Measurements from ENCODE around the gene SOAT2.

The SOAT2 gene

DNA sequence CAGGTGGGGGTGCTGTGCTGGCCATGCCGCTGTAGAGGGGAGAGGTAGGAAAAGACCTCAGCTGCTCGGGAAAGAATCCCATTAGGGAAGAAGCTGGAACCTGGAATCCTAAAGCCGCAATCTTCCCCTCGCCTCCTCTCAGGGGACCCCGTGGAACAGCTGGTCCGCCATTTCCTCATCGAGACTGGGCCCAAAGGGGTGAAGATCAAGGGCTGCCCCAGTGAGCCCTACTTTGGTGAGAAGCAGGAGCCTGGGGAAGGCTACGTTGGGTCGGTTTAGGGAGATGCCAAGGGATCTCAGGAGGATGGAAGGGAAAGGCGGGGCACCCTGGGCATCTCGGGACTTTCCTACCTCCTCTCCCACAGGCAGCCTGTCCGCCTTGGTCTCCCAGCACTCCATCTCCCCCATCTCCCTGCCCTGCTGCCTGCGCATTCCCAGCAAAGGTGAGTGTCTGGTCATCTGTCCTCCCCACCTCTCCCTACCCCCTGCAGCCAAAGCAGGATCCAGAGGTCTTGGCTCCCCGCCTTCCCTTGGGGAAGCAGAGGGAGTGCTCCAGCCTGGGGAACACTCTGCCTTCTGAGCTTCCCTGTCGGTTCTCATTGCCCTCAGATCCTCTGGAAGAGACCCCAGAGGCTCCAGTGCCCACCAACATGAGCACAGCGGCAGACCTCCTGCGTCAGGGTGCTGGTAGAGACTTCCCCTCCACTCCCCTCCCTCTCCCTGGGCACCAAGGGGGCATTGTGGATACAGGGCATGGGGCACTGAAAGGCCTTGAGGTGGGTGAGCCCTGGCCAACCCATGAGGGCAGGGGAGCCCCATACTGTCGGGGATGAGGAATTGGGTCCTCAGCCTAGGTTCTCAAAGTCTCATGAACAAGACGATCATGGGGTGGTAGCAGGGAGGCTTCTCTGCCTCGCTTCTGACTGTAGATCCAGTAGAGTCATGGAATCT, 41.0 kb upstream of the SOAT2 start:
- H3K4me3 ChIP-seq (ENCODE audit: low read depth, low read length, poor library complexity, severe bottlenecking): no peak overlapping the region
- H3K79me2 ChIP-seq (ENCODE audit: insufficient read depth, low read length): no peaks in the 10 kb centered on the region
- no peak overlapping the region for H2AFZ ChIP-seq (ENCODE audit: low read length)
- peaks cover 7% of the 10 kb centered on the region; the same call in 1 of the 2 replicates for H3K27me3 ChIP-seq (ENCODE audit: insufficient read depth, low read length)
- no peaks in the 10 kb centered on the region for H3F3A ChIP-seq (ENCODE audit: insufficient read depth, low read length)
- H3K4me1 ChIP-seq (ENCODE audit: insufficient read depth, low read length, severe bottlenecking): peaks cover 10% of the 10 kb centered on the region
- no peak overlapping the region for H3K27ac ChIP-seq (ENCODE audit: low read depth, low read length, poor library complexity, severe bottlenecking)
- H3K9ac ChIP-seq (ENCODE audit: low read length): no peak overlapping the region
- TF ChIP-seq, protein P1, sequence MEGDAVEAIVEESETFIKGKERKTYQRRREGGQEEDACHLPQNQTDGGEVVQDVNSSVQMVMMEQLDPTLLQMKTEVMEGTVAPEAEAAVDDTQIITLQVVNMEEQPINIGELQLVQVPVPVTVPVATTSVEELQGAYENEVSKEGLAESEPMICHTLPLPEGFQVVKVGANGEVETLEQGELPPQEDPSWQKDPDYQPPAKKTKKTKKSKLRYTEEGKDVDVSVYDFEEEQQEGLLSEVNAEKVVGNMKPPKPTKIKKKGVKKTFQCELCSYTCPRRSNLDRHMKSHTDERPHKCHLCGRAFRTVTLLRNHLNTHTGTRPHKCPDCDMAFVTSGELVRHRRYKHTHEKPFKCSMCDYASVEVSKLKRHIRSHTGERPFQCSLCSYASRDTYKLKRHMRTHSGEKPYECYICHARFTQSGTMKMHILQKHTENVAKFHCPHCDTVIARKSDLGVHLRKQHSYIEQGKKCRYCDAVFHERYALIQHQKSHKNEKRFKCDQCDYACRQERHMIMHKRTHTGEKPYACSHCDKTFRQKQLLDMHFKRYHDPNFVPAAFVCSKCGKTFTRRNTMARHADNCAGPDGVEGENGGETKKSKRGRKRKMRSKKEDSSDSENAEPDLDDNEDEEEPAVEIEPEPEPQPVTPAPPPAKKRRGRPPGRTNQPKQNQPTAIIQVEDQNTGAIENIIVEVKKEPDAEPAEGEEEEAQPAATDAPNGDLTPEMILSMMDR (IDR thresholded peaks at IDR 0.05; ENCODE audit: low read length): no peak
- no peak for TF ChIP-seq EZH2 (IDR thresholded peaks at IDR 0.05; ENCODE audit: borderline replicate concordance, low read length)
- no peak overlapping the region for H3K4me2 ChIP-seq (ENCODE audit: low read length)
- H3K9me3 ChIP-seq (ENCODE audit: low read length): no peaks in the 10 kb centered on the region
- H4K20me1 ChIP-seq (ENCODE audit: insufficient read depth, low read length): no peaks in the 10 kb centered on the region
- H3K9me2 ChIP-seq (ENCODE audit: low read depth, low read length): no peaks in the 10 kb centered on the region
- peaks cover 26% of the 10 kb centered on the region for H3K36me3 ChIP-seq (ENCODE audit: insufficient read depth, low read length)

DNA sequence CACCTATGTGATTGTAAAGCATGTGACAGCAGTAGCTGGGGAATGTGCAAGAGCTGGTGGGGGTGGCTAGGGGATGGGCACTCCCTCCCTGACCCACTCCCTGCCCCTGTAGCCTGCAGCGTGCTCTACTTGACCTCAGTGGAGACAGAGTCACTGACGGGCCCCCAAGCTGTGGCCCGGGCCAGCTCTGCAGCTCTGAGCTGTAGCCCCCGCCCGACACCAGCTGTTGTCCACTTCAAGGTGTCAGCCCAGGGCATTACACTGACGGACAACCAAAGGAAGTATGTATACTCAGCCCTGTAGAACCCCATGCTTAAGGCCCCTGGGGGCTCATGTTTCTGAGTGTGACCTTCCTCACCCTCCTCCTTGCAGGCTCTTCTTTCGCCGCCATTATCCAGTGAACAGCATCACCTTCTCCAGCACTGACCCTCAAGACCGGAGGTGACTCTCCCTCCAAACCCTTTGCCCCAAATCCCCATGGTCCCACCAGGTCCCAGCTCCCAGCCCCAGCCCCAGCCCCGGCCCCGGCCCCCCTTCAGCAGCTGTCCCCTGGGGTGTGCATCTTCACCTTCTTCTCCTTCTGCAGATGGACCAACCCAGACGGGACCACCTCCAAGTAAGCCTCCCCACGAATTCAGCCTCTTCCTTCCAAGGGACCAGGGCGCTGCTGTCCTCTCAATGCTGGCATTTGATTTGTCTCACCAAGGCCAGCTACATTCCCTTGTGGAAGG, 40.1 kb upstream of the SOAT2 start:
- no peak overlapping the region for H3K4me2 ChIP-seq (ENCODE audit: low read length)
- H3K9ac ChIP-seq (ENCODE audit: low read length): no peak overlapping the region
- no peak overlapping the region for H3K27ac ChIP-seq (ENCODE audit: low read depth, low read length, poor library complexity, severe bottlenecking)
- no peaks in the 10 kb centered on the region for H4K20me1 ChIP-seq (ENCODE audit: insufficient read depth, low read length)
- H3F3A ChIP-seq (ENCODE audit: insufficient read depth, low read length): no peaks in the 10 kb centered on the region
- H3K9me3 ChIP-seq (ENCODE audit: low read length): no peaks in the 10 kb centered on the region
- H3K4me1 ChIP-seq (ENCODE audit: insufficient read depth, low read length, severe bottlenecking): peaks cover 10% of the 10 kb centered on the region
- H3K79me2 ChIP-seq (ENCODE audit: insufficient read depth, low read length): no peaks in the 10 kb centered on the region
- H3K9me2 ChIP-seq (ENCODE audit: low read depth, low read length): no peaks in the 10 kb centered on the region
- no peak overlapping the region for H2AFZ ChIP-seq (ENCODE audit: low read length)
- TF ChIP-seq, protein P1 (IDR thresholded peaks at IDR 0.05; ENCODE audit: low read length): no peak
- no peak for TF ChIP-seq EZH2 (IDR thresholded peaks at IDR 0.05; ENCODE audit: borderline replicate concordance, low read length)
- H3K4me3 ChIP-seq (ENCODE audit: low read depth, low read length, poor library complexity, severe bottlenecking): no peak overlapping the region
- H3K36me3 ChIP-seq (ENCODE audit: insufficient read depth, low read length): peaks cover 26% of the 10 kb centered on the region
- peaks cover 7% of the 10 kb centered on the region; the same call in 1 of the 2 replicates for H3K27me3 ChIP-seq (ENCODE audit: insufficient read depth, low read length)

DNA sequence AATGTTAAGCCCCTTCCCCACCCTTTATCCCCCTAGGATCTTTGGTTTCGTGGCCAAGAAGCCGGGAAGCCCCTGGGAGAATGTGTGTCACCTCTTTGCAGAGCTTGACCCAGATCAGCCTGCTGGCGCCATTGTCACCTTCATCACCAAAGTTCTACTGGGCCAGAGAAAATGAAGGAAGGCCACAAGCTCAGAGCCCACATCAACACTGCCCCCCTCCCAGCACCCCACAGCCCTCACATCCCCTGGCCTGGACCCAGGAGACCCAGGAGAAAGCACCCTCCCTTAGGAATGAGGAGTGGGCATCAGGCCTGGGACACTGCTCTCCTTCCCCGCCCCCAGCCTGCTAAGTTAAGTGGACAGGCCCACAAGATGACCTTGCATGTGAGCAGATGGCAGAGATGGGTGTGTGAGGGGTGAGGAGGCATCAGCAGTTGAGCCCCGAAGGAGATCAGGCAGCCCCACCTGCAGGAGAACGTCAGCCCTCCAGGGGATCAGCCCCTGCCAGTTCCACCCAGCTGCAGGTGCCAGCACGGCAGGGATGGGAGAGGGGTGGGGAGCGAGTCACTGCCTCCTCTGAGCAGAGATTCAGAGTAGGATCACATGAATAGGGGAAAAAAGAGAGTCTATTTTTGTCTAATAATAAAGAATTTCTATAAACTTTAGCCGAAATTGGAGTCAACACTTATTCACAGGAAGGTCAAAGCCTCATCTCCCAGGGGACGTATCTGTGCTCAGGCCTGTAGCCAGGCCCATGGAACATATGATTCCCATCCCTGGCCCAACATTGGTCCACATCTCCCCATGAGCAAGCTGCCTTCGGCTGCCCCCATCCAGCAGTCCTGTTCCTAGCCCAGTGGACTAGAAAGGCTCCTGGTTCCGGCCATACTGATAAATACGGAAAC, 39.3 kb upstream of the SOAT2 start:
- Histone ChIP-seq H3K4me2 (ENCODE audit: low read length) (no peak overlapping the region), H3K9me3 (ENCODE audit: low read length) (no peaks in the 10 kb centered on the region), H3K27ac (ENCODE audit: low read depth, low read length, poor library complexity, severe bottlenecking) (no peak overlapping the region), H3K9ac (ENCODE audit: low read length) (no peak overlapping the region), H2AFZ (ENCODE audit: low read length) (no peak overlapping the region), H3K36me3 (ENCODE audit: insufficient read depth, low read length) (peaks cover 26% of the 10 kb centered on the region), H3K79me2 (ENCODE audit: insufficient read depth, low read length) (no peaks in the 10 kb centered on the region), H3K4me3 (ENCODE audit: low read depth, low read length, poor library complexity, severe bottlenecking) (no peak overlapping the region), H3K9me2 (ENCODE audit: low read depth, low read length) (no peaks in the 10 kb centered on the region), H4K20me1 (ENCODE audit: insufficient read depth, low read length) (no peaks in the 10 kb centered on the region), H3K27me3 (ENCODE audit: insufficient read depth, low read length) (peaks cover 7% of the 10 kb centered on the region; the same call in 1 of the 2 replicates), H3K4me1 (ENCODE audit: insufficient read depth, low read length, severe bottlenecking) (peaks cover 10% of the 10 kb centered on the region), H3F3A (ENCODE audit: insufficient read depth, low read length) (no peaks in the 10 kb centered on the region)
- TF ChIP-seq, protein P1 (IDR thresholded peaks at IDR 0.05; ENCODE audit: low read length): no peak
- no peak for TF ChIP-seq EZH2 (IDR thresholded peaks at IDR 0.05; ENCODE audit: borderline replicate concordance, low read length)
